Lung (tissue), 12 donors: Measurements from ENCODE around the gene ASRGL1. TPM values are rescaled to one million over a fixed set of nuclear protein-coding genes. Genes with fewer than 3 reads are reported as not detected.
A peak's percentile ranks its signal among the peaks of the same experiment; 100 is the strongest.
"Not testable (repeated sequence)": the region's sequence is repeated elsewhere in the genome, so short reads cannot be mapped to it uniquely, and the experiment has no call there.

Source experiments
- ATAC-seq: fragments of 200-7000 bp; cut with Tn5 transposase; one replicate; pipeline ENCODE4 v1.9.1; 2020; ENCODE audit warnings: moderate number of reproducible peaks; ENCODE audit not compliant: insufficient read depth, low FRiP score
- DNase-seq, 3 donors: peaks; one replicate each; pipeline ENCODE4 v3.0.0-alpha.2; 2013 to 2017
- H3K27ac ChIP-seq, 2 donors: one replicate each; pipeline ENCODE4 v1.5.1; 2013; ENCODE audit warnings: mild to moderate bottlenecking in 2 of 2, moderate library complexity in 2 of 2, control low read depth in 1 of 2, inconsistent platforms in 1 of 2, low read depth in 1 of 2, low read length in 1 of 2
- H3K27me3 ChIP-seq, 3 donors: one replicate each; pipeline ENCODE4 v1.5.1; 2013; ENCODE audit warnings: low read length in 2 of 3; ENCODE audit not compliant: control insufficient read depth in 3 of 3, insufficient read depth in 3 of 3
- H3K36me3 ChIP-seq, 4 donors: one replicate each; pipeline ENCODE4 v1.5.1; 2013; ENCODE audit warnings: low read length in 4 of 4, mild to moderate bottlenecking in 1 of 4, moderate library complexity in 1 of 4; ENCODE audit not compliant: control insufficient read depth in 4 of 4, insufficient read depth in 4 of 4
- H3K4me1 ChIP-seq, 5 donors: one replicate each; pipeline ENCODE4 v1.5.1; 2013; ENCODE audit warnings: low read length in 5 of 5, mild to moderate bottlenecking in 2 of 5, moderate library complexity in 1 of 5; ENCODE audit not compliant: control insufficient read depth in 5 of 5, insufficient read depth in 5 of 5
- H3K4me3 ChIP-seq: one replicate; pipeline ENCODE4 v1.5.1; 2013; ENCODE audit warnings: mild to moderate bottlenecking, control low read depth, moderate library complexity
- H3K9ac ChIP-seq, 2 donors: one replicate each; pipeline ENCODE4 v1.5.1; 2013; ENCODE audit warnings: low read length in 2 of 2, control low read depth in 1 of 2; ENCODE audit not compliant: insufficient read depth in 1 of 2
- H3K9me3 ChIP-seq, 4 donors: one replicate each; pipeline ENCODE4 v1.5.1; 2013; ENCODE audit warnings: low read length in 3 of 4, mild to moderate bottlenecking in 1 of 4, moderate library complexity in 1 of 4; ENCODE audit not compliant: control insufficient read depth in 4 of 4, insufficient read depth in 3 of 4
- CTCF ChIP-seq: IDR thresholded peaks from 2 replicates; pipeline ENCODE4 v1.5.1; 2012; ENCODE audit warnings: mild to moderate bottlenecking; ENCODE audit errors: control extremely low read depth, extremely low read depth
- WGBS, 2 donors: extraction: QIAGEN DNeasy Blood & Tissue Kit; methylation state at CpG; one replicate each; pipeline ENCODE4 v1.1.7; 2013; 5-methylcytosine and 5-hydroxymethylcytosine counted together
- polyA plus RNA-seq, 2 donors: library from polyadenylated mRNA; stranded (reverse); fragments of 200-250 nt; gene quantifications; one replicate each; pipeline ENCODE4 v1.2.1, GENCODE V29; 2013
- total RNA-seq, 2 donors: library from RNA; depleted of rRNA in 1 of 2; stranded (reverse); fragments of >200 nt in 1 of 2; gene quantifications; one replicate each; pipeline ENCODE4 v1.2.1, GENCODE V29; 2014 to 2021
- donor health status: control.
- donor health status: control.
- donor health status: Bipolar disorder and iron deficiency.
- donor health status: healthy.
- donor health status: DM: yes; HTN: yes; CAD: no.

ASRGL1 gene
- total and polyA plus RNA-seq, 4 donors, result 6.3 to 36.1 (median 28.2) TPM

DNA sequence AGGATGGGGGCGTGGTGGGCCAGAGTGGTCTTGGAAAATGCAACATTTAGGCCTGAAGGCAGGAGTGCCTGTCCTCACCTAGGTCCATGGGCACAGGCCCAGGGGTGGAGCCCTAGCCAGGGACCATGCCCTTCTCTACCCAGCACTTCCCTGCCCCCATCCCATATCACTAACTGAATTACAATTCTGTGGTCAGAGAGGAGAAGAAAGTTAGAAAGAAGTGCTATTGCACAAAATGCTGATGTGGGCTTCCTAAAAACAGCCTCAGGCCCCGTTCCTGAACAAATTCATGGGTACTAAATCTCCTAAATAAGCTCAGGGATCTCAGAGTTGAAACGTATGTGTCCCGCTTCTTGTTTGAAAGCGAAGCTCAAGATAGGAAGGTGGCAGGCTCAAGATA is 3.5 kb upstream of the ASRGL1 start:
- H3K36me3 ChIP-seq, result no peaks in the 10 kb centered on the region
- peaks cover 0 to 3% (median 0%) of the 10 kb centered on the region in 5 donors for H3K4me1 ChIP-seq
- no peak overlapping the region for H3K4me3 ChIP-seq
- no peaks in the 10 kb centered on the region for H3K9me3 ChIP-seq
- no peak overlapping the region for H3K9ac ChIP-seq
- 49 to 76% methylated on average over 5 of the region's 5 CpGs for WGBS, 2 donors
- H3K27ac ChIP-seq, result no peak overlapping the region
- peaks cover 0 to 70% (median 30%) of the 10 kb centered on the region in 3 donors for H3K27me3 ChIP-seq
- ATAC-seq (no peak), DNase-seq (no peak)
- no peak for TF ChIP-seq CTCF

DNA sequence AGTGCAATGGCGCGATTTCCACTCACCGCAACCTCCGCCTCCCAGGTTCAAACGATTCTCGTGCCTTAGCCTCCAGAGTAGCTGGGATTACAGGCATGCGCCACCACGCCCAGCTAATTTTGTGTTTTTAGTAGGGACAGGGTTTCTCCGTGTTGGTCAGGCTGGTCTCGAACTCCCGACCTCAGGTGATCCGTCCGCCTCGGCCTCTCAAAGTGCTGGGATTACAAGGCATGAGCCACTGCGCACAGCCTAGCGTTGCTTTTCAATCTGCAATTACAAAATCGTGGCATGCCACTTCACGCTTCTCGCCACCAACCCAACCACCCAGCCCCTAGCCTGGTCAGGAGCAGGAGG is 322 bp upstream of the ASRGL1 start:
- Histone ChIP-seq H3K27me3 (peaks cover 0 to 79% (median 32%) of the 10 kb centered on the region in 3 donors), H3K27ac (peak overlapping the region in 1 of 2 donors; percentile 23), H3K4me3 (peak overlapping the region; percentile 36)
- ATAC-seq, H3K36me3 ChIP-seq, H3K9me3 ChIP-seq, H3K9ac ChIP-seq, H3K4me1 ChIP-seq, DNase-seq: not testable (repeated sequence)
- 58% methylated on average over 19 of the region's 19 CpGs for WGBS, 2 donors

GRCh38 chr11:62338218-62338617 is 970 bp downstream of the ASRGL1 start:
- ATAC-seq (no peak), DNase-seq (no peak)
- H3K4me3 ChIP-seq, result peak overlapping the region; percentile 36
- no peak for TF ChIP-seq CTCF
- no peaks in the 10 kb centered on the region for H3K36me3 ChIP-seq
- peaks cover 0 to 3% (median 0%) of the 10 kb centered on the region in 5 donors for H3K4me1 ChIP-seq
- no peak overlapping the region for H3K27ac ChIP-seq
- H3K9me3 ChIP-seq, result no peaks in the 10 kb centered on the region
- peaks cover 0 to 70% (median 32%) of the 10 kb centered on the region in 3 donors for H3K27me3 ChIP-seq
- peak overlapping the region in 1 of 2 donors; percentile 17 for H3K9ac ChIP-seq
- WGBS, 2 donors, result 46 to 61% methylated on average over 1 of the region's 1 CpG

- no peaks in the 10 kb centered on the region for H3K9me3 ChIP-seq
- H3K4me1 ChIP-seq, result peaks cover 0 to 3% (median 0%) of the 10 kb centered on the region in 5 donors
- DNase-seq (peak; percentile 22 to 64 (median 51)), ATAC-seq (no peak)
- H3K4me3 ChIP-seq, result no peak overlapping the region
- peaks cover 0 to 62% (median 28%) of the 10 kb centered on the region in 3 donors for H3K27me3 ChIP-seq
- H3K9ac ChIP-seq, result no peak overlapping the region
- H3K36me3 ChIP-seq, result no peaks in the 10 kb centered on the region
- peak; percentile 40 for TF ChIP-seq CTCF
- 59 to 60% methylated on average over 6 of the region's 6 CpGs for WGBS, 2 donors
- H3K27ac ChIP-seq, result peak overlapping the region in 1 of 2 donors; percentile 17
These were observed 3.1 kb downstream of the ASRGL1 start for GRCh38 chr11:62340269-62340901.
